WTC11 (cell line): ENCODE measurements around the gene ASTN2. TPM values are rescaled to one million over a fixed set of nuclear protein-coding genes. Genes with fewer than 3 reads are reported as not detected.

Experiments
- ATAC-seq: fragments of 200-7000 bp; cut with Tn5 transposase; 2 replicates; pipeline ENCODE4 v1.10.0; 2021; ENCODE audit warnings: mild to moderate bottlenecking, moderate library complexity
- CTCF ChIA-PET: fragments of 300-600 bp; sonication (Branson Sonifier 250); formaldehyde crosslinking; loops from one replicate; lab custom pipeline; 2021; ENCODE audit warnings: antibody characterized with exemption; lab: Charles Lee
- POLR2A ChIA-PET: fragments of 350-600 bp; sonication (Branson Sonifier 250); formaldehyde crosslinking; loops from one replicate; lab custom pipeline; 2021; ENCODE audit warnings: antibody characterized with exemption; lab: Charles Lee
- DNase-seq: peaks from one replicate; pipeline ENCODE4 v3.0.0; 2021; ENCODE audit warnings: low spot score
- H3K27ac Mint-ChIP-seq: 2 replicates; pipeline ENCODE4 v1.8.0; 2021; ENCODE audit warnings: mixed read lengths
- H3K27me3 Mint-ChIP-seq: 2 replicates; pipeline ENCODE4 v1.8.0; 2021; ENCODE audit warnings: low read depth, mild to moderate bottlenecking, moderate library complexity, mixed read lengths
- H3K36me3 Mint-ChIP-seq: 2 replicates; pipeline ENCODE4 v1.8.0; 2021; ENCODE audit warnings: mixed read lengths
- H3K4me1 Mint-ChIP-seq: 2 replicates; pipeline ENCODE4 v1.8.0; 2022; ENCODE audit warnings: mixed read lengths
- H3K4me3 Mint-ChIP-seq: 2 replicates; pipeline ENCODE4 v1.8.0; 2021; ENCODE audit warnings: mild to moderate bottlenecking, moderate library complexity, mixed read lengths
- H3K9me3 Mint-ChIP-seq: 2 replicates; pipeline ENCODE4 v1.8.0; 2021; ENCODE audit warnings: mixed read lengths
- ATF2 ChIP-seq: sonication (generic); formaldehyde crosslinking; IDR thresholded peaks from 2 replicates; pipeline ENCODE4 v1.8.1; 2022; ENCODE audit warnings: low read depth, missing genetic modification reagents, borderline replicate concordance
- CBFB ChIP-seq: sonication (generic); formaldehyde crosslinking; IDR thresholded peaks from 2 replicates; pipeline ENCODE4 v1.8.1; 2022; ENCODE audit warnings: mild to moderate bottlenecking, low read depth, missing genetic modification reagents
- CREB1 ChIP-seq: sonication (generic); formaldehyde crosslinking; IDR thresholded peaks from 2 replicates; pipeline ENCODE4 v1.8.0; 2023; ENCODE audit warnings: mild to moderate bottlenecking, missing genetic modification reagents
- ELF4 ChIP-seq: sonication (generic); formaldehyde crosslinking; IDR thresholded peaks from 2 replicates; pipeline ENCODE4 v1.8.1; 2022; ENCODE audit warnings: low read depth, mild to moderate bottlenecking, moderate library complexity, missing genetic modification reagents
- ESRRA ChIP-seq: sonication (generic); formaldehyde crosslinking; IDR thresholded peaks from 2 replicates; pipeline ENCODE4 v1.8.1; 2022; ENCODE audit warnings: mild to moderate bottlenecking, missing genetic modification reagents, borderline replicate concordance
- ETV6 ChIP-seq: sonication (generic); formaldehyde crosslinking; IDR thresholded peaks from 2 replicates; pipeline ENCODE4 v1.8.1; 2022; ENCODE audit warnings: mild to moderate bottlenecking, missing genetic modification reagents
- FOXJ3 ChIP-seq: sonication (generic); formaldehyde crosslinking; IDR thresholded peaks from 2 replicates; pipeline ENCODE4 v1.9.0; 2021; ENCODE audit warnings: missing genetic modification reagents, mild to moderate bottlenecking, borderline replicate concordance
- FOXK1 ChIP-seq: sonication (generic); formaldehyde crosslinking; IDR thresholded peaks from 2 replicates; pipeline ENCODE4 v1.8.0; 2022; ENCODE audit warnings: mild to moderate bottlenecking, moderate library complexity, missing genetic modification reagents
- GTF2I ChIP-seq: fragments of 250-450 bp; sonication (Bioruptor Pico); conservative IDR thresholded peaks from 2 replicates; pipeline ENCODE4 v1.4.0; 2021; ENCODE audit warnings: mild to moderate bottlenecking
- IRF1 ChIP-seq: sonication (generic); formaldehyde crosslinking; IDR thresholded peaks from 2 replicates; pipeline ENCODE4 v1.8.0; 2023; ENCODE audit warnings: missing genetic modification reagents
- IRF2 ChIP-seq: sonication (generic); formaldehyde crosslinking; IDR thresholded peaks from 2 replicates; pipeline ENCODE4 v1.8.0; 2022; ENCODE audit warnings: low read depth, missing genetic modification reagents, borderline replicate concordance
- JAZF1 ChIP-seq: fragments of 250-450 bp; sonication (Bioruptor Pico); IDR thresholded peaks from 2 replicates; pipeline ENCODE4 v1.9.0; 2021; ENCODE audit warnings: moderate library complexity, mild to moderate bottlenecking, inconsistent platforms
- MYBL2 ChIP-seq: sonication (generic); formaldehyde crosslinking; IDR thresholded peaks from 2 replicates; pipeline ENCODE4 v1.8.1; 2023; ENCODE audit warnings: mild to moderate bottlenecking, moderate library complexity, missing genetic modification reagents
- NFYB ChIP-seq: sonication (generic); formaldehyde crosslinking; conservative IDR thresholded peaks from 2 replicates; pipeline ENCODE4 v1.8.0; 2022; ENCODE audit warnings: low read depth, missing genetic modification reagents
- SMAD3 ChIP-seq: sonication (generic); formaldehyde crosslinking; IDR thresholded peaks from 2 replicates; pipeline ENCODE4 v1.8.0; 2022; ENCODE audit warnings: missing genetic modification reagents, mild to moderate bottlenecking, borderline replicate concordance
- SOX15 ChIP-seq: fragments of 250-450 bp; sonication (Bioruptor Pico); IDR thresholded peaks from 2 replicates; pipeline ENCODE4 v1.9.0; 2021; ENCODE audit warnings: mild to moderate bottlenecking
- TEAD1 ChIP-seq: sonication (generic); formaldehyde crosslinking; IDR thresholded peaks from 2 replicates; pipeline ENCODE4 v1.8.0; 2022; ENCODE audit warnings: mild to moderate bottlenecking, missing genetic modification reagents
- TEAD4 ChIP-seq: sonication (generic); formaldehyde crosslinking; IDR thresholded peaks from 2 replicates; pipeline ENCODE4 v1.8.0; 2022; ENCODE audit warnings: mild to moderate bottlenecking, missing genetic modification reagents
- USF1 ChIP-seq: sonication (generic); formaldehyde crosslinking; IDR thresholded peaks from 2 replicates; pipeline ENCODE4 v1.8.0; 2022; ENCODE audit warnings: mild to moderate bottlenecking, missing genetic modification reagents
- ZNF232 ChIP-seq: sonication (generic); formaldehyde crosslinking; IDR thresholded peaks from 2 replicates; pipeline ENCODE4 v1.8.0; 2022; ENCODE audit warnings: mild to moderate bottlenecking, missing genetic modification reagents
- ZNF512 ChIP-seq: sonication (generic); formaldehyde crosslinking; IDR thresholded peaks from 2 replicates; pipeline ENCODE4 v1.8.1; 2022; ENCODE audit warnings: missing genetic modification reagents, borderline replicate concordance
- ZNF671 ChIP-seq: fragments of 250-450 bp; sonication (Bioruptor Pico); IDR thresholded peaks from 2 replicates; pipeline ENCODE4 v1.8.0; 2021; ENCODE audit warnings: mild to moderate bottlenecking
- total RNA-seq: library from RNA; stranded (reverse); gene quantifications from 3 replicates; pipeline ENCODE4 v1.2.3, GENCODE V29; 2021
- TF ChIP-seq, protein P1 (sequence below): sonication (generic); formaldehyde crosslinking; IDR thresholded peaks from 2 replicates; pipeline ENCODE4 v1.8.0; 2022; ENCODE audit warnings: missing genetic modification reagents
- TF ChIP-seq, protein P2 (sequence below): fragments of 200-600 bp; IDR thresholded peaks from 2 replicates; pipeline ENCODE4 v1.8.0; 2022; ENCODE audit warnings: antibody characterized with exemption
- TF ChIP-seq, protein P3 (sequence below): sonication (generic); formaldehyde crosslinking; IDR thresholded peaks from 2 replicates; pipeline ENCODE4 v1.8.0; 2023; ENCODE audit warnings: mild to moderate bottlenecking, missing genetic modification reagents

ASTN2 gene
- total RNA-seq, 1 experiment from 2014 or later: 16.2 TPM

DNA sequence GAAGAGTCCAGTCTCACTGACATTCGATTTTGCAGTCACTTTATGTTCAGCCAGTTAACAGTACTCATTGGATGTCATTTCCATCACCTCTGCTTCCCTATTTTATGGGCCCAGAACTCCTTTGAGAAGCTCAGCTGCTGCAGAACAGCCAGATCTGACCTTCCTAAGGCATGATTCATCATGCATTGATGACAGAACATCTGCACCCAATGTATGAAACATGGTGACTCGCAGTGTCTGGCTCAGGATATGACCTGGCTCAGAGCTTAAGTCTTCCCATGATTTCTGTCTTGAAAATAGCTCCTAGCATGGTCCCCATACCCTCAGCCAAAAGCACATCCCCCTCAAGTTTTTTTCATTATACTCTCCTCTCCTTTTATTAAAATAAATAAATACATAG, 820.3 kb downstream of the ASTN2 start:
- POLR2A ChIA-PET: no interaction called here
- ATAC-seq (no peak), DNase-seq (no peak)
- peaks cover 3% of the 10 kb centered on the region for H3K4me1 Mint-ChIP-seq
- TF ChIP-seq SMAD3 (CRISPR knock-in tag) (no peak), CBFB (CRISPR knock-in tag) (no peak), ATF2 (CRISPR knock-in tag) (no peak), ZNF512 (CRISPR knock-in tag) (no peak), USF1 (CRISPR knock-in tag) (no peak), SOX15 (CRISPR knock-in tag) (no peak), IRF1 (CRISPR knock-in tag) (no peak), ETV6 (CRISPR knock-in tag) (no peak), MYBL2 (CRISPR knock-in tag) (no peak), GTF2I (CRISPR knock-in tag) (no peak), FOXJ3 (CRISPR knock-in tag) (no peak), ZNF232 (no peak), JAZF1 (no peak)
- TF ChIP-seq, protein P1, sequence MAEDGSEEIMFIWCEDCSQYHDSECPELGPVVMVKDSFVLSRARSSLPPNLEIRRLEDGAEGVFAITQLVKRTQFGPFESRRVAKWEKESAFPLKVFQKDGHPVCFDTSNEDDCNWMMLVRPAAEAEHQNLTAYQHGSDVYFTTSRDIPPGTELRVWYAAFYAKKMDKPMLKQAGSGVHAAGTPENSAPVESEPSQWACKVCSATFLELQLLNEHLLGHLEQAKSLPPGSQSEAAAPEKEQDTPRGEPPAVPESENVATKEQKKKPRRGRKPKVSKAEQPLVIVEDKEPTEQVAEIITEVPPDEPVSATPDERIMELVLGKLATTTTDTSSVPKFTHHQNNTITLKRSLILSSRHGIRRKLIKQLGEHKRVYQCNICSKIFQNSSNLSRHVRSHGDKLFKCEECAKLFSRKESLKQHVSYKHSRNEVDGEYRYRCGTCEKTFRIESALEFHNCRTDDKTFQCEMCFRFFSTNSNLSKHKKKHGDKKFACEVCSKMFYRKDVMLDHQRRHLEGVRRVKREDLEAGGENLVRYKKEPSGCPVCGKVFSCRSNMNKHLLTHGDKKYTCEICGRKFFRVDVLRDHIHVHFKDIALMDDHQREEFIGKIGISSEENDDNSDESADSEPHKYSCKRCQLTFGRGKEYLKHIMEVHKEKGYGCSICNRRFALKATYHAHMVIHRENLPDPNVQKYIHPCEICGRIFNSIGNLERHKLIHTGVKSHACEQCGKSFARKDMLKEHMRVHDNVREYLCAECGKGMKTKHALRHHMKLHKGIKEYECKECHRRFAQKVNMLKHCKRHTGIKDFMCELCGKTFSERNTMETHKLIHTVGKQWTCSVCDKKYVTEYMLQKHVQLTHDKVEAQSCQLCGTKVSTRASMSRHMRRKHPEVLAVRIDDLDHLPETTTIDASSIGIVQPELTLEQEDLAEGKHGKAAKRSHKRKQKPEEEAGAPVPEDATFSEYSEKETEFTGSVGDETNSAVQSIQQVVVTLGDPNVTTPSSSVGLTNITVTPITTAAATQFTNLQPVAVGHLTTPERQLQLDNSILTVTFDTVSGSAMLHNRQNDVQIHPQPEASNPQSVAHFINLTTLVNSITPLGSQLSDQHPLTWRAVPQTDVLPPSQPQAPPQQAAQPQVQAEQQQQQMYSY (CRISPR knock-in tag): no peak
- H3K27me3 Mint-ChIP-seq: no peaks in the 10 kb centered on the region
- CTCF ChIA-PET: interaction anchor here (0.9 kb wide), 1 partner anchor 53 kb away, joined by 3 read pairs; no protein-coding TSS in a partner anchor
- no peaks in the 10 kb centered on the region for H3K36me3 Mint-ChIP-seq
- H3K9me3 Mint-ChIP-seq: no peaks in the 10 kb centered on the region
- H3K4me3 Mint-ChIP-seq: no peak overlapping the region
- H3K27ac Mint-ChIP-seq: no peak overlapping the region

DNA sequence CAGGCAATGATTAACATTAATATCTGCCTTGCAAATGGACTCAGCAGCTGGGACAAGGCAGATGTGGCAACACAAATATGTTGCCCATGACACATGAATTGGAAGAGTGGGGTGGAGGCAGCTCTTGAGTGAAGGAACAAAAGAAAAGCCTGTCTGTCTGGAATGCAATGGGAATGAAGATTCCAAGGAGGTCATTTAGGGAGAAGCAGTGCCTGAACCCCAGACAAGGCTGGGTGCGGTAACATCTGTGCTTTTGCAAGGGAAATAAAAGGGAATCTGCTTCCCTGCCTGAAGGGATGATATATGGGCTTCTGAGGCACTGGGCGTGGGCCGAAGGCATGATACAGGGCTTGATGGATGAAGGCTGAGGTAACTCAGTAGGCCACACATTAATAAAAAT, 821.9 kb downstream of the ASTN2 start:
- peaks cover 14% of the 10 kb centered on the region for H3K9me3 Mint-ChIP-seq
- ChIA-PET CTCF (no interaction called here), POLR2A (no interaction called here)
- no peak for DNase-seq
- no peak overlapping the region for H3K27ac Mint-ChIP-seq
- H3K4me1 Mint-ChIP-seq: peaks cover 4% of the 10 kb centered on the region
- H3K4me3 Mint-ChIP-seq: no peak overlapping the region
- no peak for ATAC-seq
- H3K36me3 Mint-ChIP-seq: 0 out of 2 replicates have a peak, but pooled peaks cover 10% of the 10 kb centered on the region
- no peaks in the 10 kb centered on the region for H3K27me3 Mint-ChIP-seq
- no peak for TF ChIP-seq CREB1 (CRISPR knock-in tag)
- no peak for TF ChIP-seq IRF2 (CRISPR knock-in tag)
- no peak for TF ChIP-seq ESRRA (CRISPR knock-in tag)
- TF ChIP-seq ETV6 (CRISPR knock-in tag): no peak
- TF ChIP-seq, protein P2, sequence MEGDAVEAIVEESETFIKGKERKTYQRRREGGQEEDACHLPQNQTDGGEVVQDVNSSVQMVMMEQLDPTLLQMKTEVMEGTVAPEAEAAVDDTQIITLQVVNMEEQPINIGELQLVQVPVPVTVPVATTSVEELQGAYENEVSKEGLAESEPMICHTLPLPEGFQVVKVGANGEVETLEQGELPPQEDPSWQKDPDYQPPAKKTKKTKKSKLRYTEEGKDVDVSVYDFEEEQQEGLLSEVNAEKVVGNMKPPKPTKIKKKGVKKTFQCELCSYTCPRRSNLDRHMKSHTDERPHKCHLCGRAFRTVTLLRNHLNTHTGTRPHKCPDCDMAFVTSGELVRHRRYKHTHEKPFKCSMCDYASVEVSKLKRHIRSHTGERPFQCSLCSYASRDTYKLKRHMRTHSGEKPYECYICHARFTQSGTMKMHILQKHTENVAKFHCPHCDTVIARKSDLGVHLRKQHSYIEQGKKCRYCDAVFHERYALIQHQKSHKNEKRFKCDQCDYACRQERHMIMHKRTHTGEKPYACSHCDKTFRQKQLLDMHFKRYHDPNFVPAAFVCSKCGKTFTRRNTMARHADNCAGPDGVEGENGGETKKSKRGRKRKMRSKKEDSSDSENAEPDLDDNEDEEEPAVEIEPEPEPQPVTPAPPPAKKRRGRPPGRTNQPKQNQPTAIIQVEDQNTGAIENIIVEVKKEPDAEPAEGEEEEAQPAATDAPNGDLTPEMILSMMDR: no peak
- no peak for TF ChIP-seq ELF4 (CRISPR knock-in tag)
- TF ChIP-seq, protein P3, sequence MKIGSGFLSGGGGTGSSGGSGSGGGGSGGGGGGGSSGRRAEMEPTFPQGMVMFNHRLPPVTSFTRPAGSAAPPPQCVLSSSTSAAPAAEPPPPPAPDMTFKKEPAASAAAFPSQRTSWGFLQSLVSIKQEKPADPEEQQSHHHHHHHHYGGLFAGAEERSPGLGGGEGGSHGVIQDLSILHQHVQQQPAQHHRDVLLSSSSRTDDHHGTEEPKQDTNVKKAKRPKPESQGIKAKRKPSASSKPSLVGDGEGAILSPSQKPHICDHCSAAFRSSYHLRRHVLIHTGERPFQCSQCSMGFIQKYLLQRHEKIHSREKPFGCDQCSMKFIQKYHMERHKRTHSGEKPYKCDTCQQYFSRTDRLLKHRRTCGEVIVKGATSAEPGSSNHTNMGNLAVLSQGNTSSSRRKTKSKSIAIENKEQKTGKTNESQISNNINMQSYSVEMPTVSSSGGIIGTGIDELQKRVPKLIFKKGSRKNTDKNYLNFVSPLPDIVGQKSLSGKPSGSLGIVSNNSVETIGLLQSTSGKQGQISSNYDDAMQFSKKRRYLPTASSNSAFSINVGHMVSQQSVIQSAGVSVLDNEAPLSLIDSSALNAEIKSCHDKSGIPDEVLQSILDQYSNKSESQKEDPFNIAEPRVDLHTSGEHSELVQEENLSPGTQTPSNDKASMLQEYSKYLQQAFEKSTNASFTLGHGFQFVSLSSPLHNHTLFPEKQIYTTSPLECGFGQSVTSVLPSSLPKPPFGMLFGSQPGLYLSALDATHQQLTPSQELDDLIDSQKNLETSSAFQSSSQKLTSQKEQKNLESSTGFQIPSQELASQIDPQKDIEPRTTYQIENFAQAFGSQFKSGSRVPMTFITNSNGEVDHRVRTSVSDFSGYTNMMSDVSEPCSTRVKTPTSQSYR: no peak
- TF ChIP-seq FOXK1 (CRISPR knock-in tag): no peak
- TF ChIP-seq ZNF671: no peak
- no peak for TF ChIP-seq TEAD4 (CRISPR knock-in tag)
- no peak for TF ChIP-seq TEAD1 (CRISPR knock-in tag)
- TF ChIP-seq NFYB: no peak
